Measurements from ENCODE around the gene MACROD2.

- no peak for TF ChIP-seq CTCF (IDR thresholded peaks at IDR 0.05)
- no peak for TF ChIP-seq POLR2A (IDR thresholded peaks at IDR 0.05)
- no peak for TF ChIP-seq EP300 (IDR thresholded peaks at IDR 0.05)
Measured at GRCh38 chr20:14687313-14687712, 692.0 kb downstream of the MACROD2 start.

Measured in ovary (tissue), 3 donors.